NCI-H1092 (cell line): ENCODE measurements around the gene NUDT16L1.

Experiments
- DNase-seq: peaks from one replicate; lab custom pipeline; 2025; lab: John Stamatoyannopoulos, UW

Gene NUDT16L1

GRCh38 chr16:4682616-4683254 is 10.6 kb upstream of the NUDT16L1 start:
- no peak for DNase-seq

GRCh38 chr16:4683255-4684057 is 9.9 kb upstream of the NUDT16L1 start:
- DNase-seq = no peak

GRCh38 chr16:4684058-4684715 is 9.2 kb upstream of the NUDT16L1 start:
- DNase-seq = no peak

GRCh38 chr16:4684763-4685162 is 8.6 kb upstream of the NUDT16L1 start:
- DNase-seq = no peak

- no peak for DNase-seq
Observed at GRCh38 chr16:4685292-4685691, 8.1 kb upstream of the NUDT16L1 start.

GRCh38 chr16:4685776-4686496 is 7.4 kb upstream of the NUDT16L1 start:
- no peak for DNase-seq

GRCh38 chr16:4686497-4687210 is 6.7 kb upstream of the NUDT16L1 start:
- DNase-seq = no peak

- DNase-seq = no peak
Observed at GRCh38 chr16:4687416-4687815, 5.9 kb upstream of the NUDT16L1 start.

- DNase-seq = no peak
Observed at GRCh38 chr16:4687946-4688673, 5.3 kb upstream of the NUDT16L1 start.

- no peak for DNase-seq
Observed at GRCh38 chr16:4688674-4689045, 4.7 kb upstream of the NUDT16L1 start.

- DNase-seq = no peak
Observed at GRCh38 chr16:4689091-4689671, 4.2 kb upstream of the NUDT16L1 start.

GRCh38 chr16:4689864-4690704 is 3.3 kb upstream of the NUDT16L1 start:
- DNase-seq = no peak

GRCh38 chr16:4690946-4691665 is 2.3 kb upstream of the NUDT16L1 start:
- DNase-seq = no peak

GRCh38 chr16:4691666-4692412 is 1.5 kb upstream of the NUDT16L1 start:
- DNase-seq = no peak

GRCh38 chr16:4692460-4693295 is 684 bp upstream of the NUDT16L1 start:
- DNase-seq = no peak

- no peak for DNase-seq
Observed at GRCh38 chr16:4693956-4694641, 737 bp downstream of the NUDT16L1 start.
